ENCODE measurements around the gene PPM1F. TPM values are rescaled to one million over a fixed set of nuclear protein-coding genes. Genes with fewer than 3 reads are reported as not detected.

Gene PPM1F
- total RNA-seq, 1 experiment from 2014 or later = 21.1 TPM

GRCh38 chr22:21991774-21992173, 39.1 kb upstream of the PPM1F start:
- H2BK5ac ChIP-seq (ENCODE audit: insufficient read length, low read length) = no peak overlapping the region
- no peak overlapping the region for H3K18ac ChIP-seq (ENCODE audit: insufficient read length, low read depth, low read length)
- H3K27me3 ChIP-seq (ENCODE audit: insufficient read depth, low read length) = peaks cover 42% of the 10 kb centered on the region; the same call in 1 of the 2 replicates
- no peak overlapping the region for H4K5ac ChIP-seq (ENCODE audit: insufficient read length, low read depth, low read length)
- no peaks in the 10 kb centered on the region for H4K20me1 ChIP-seq (ENCODE audit: control insufficient read depth, insufficient read depth, insufficient read length)
- TF ChIP-seq CTCF (conservative IDR thresholded peaks at IDR 0.05) = no peak
- Mint-ChIP-seq H3K36me3 (ENCODE audit: insufficient read depth in 1 of 3, low read depth in 3 of 3) (no peaks in the 10 kb centered on the region), H3K27ac (no peak overlapping the region), H3K9me3 (no peaks in the 10 kb centered on the region), H3K4me3 (no peak overlapping the region), H3K27me3 (ENCODE audit: low read depth) (peaks cover 99% of the 10 kb centered on the region), H3K4me1 (no peaks in the 10 kb centered on the region)
- H3K23ac ChIP-seq (ENCODE audit: insufficient read length, low read depth, low read length) = no peak overlapping the region
- no peak overlapping the region for H3K4ac ChIP-seq (ENCODE audit: low read depth, low read length)
- H2AFZ ChIP-seq (ENCODE audit: low read length) = no peak overlapping the region
- H3K4me1 ChIP-seq (ENCODE audit: insufficient read depth, low read length) = no peaks in the 10 kb centered on the region
- H2BK20ac ChIP-seq (ENCODE audit: low read depth, low read length, poor library complexity, severe bottlenecking) = no peak overlapping the region
- H3K56ac ChIP-seq (ENCODE audit: insufficient read length, low read depth, low read length) = no peak overlapping the region
- no peak overlapping the region for H2AK5ac ChIP-seq (ENCODE audit: insufficient read length, low read length)
- no peak for DNase-seq
- no peak overlapping the region for H4K91ac ChIP-seq (ENCODE audit: insufficient read length, low read depth, low read length)
- no peak overlapping the region for H2BK15ac ChIP-seq (ENCODE audit: low read depth, low read length)
- no peak overlapping the region for H3K27ac ChIP-seq (ENCODE audit: insufficient read length, low read depth, low read length)
- H2BK12ac ChIP-seq (ENCODE audit: insufficient read length, low read depth, low read length) = no peak overlapping the region
- no peak overlapping the region for H2BK120ac ChIP-seq (ENCODE audit: low read depth, low read length, poor library complexity, severe bottlenecking)
- no peak overlapping the region for H3K14ac ChIP-seq (ENCODE audit: insufficient read depth, low read length)
- no CpG with 5 or more reads among the region's 5 CpGs for WGBS (ENCODE audit: extremely low coverage, insufficient read length, low lambda C conversion rate)
- H4K8ac ChIP-seq (replicated peaks; ENCODE audit: insufficient read length, low read depth, low read length) = no peak overlapping the region
- no peak overlapping the region for H3K9ac ChIP-seq (ENCODE audit: extremely low read depth, insufficient read length, low read length)
- H3K79me1 ChIP-seq (ENCODE audit: insufficient read depth, low read depth, low read length, poor library complexity, severe bottlenecking) = no peaks in the 10 kb centered on the region
- no peaks in the 10 kb centered on the region for H3K9me3 ChIP-seq (ENCODE audit: control insufficient read depth, low read depth, low read length)
- H3K23me2 ChIP-seq (ENCODE audit: insufficient read length, low read depth, low read length, poor library complexity, severe bottlenecking) = no peaks in the 10 kb centered on the region
- no peak overlapping the region for H3K4me2 ChIP-seq (ENCODE audit: insufficient read depth, insufficient read length, low read length)
- H3T11ph ChIP-seq (ENCODE audit: low read length) = no peak overlapping the region
- H3K79me2 ChIP-seq (ENCODE audit: insufficient read depth, low read length) = no peaks in the 10 kb centered on the region

Measured in H9 (cell line).